PC-3 (cell line): Measurements from ENCODE around the gene ERBB2.

Experiments
- EZH2 ChIP-seq: fragments of 300-600 bp; sonication (generic); IDR thresholded peaks from one replicate; pipeline ENCODE4 v1.6.1; 2017; ENCODE audit warnings: antibody characterized with exemption, mild to moderate bottlenecking, low read length; ENCODE audit not compliant: unreplicated experiment
- EZH2phosphoT487 ChIP-seq: fragments of 300-600 bp; sonication (generic); IDR thresholded peaks from 2 replicates; pipeline ENCODE4 v1.6.1; 2018; ENCODE audit warnings: mild to moderate bottlenecking, antibody characterized with exemption, low read length, borderline replicate concordance
- TF ChIP-seq, protein P1 (sequence below): fragments of 300-600 bp; sonication (generic); conservative IDR thresholded peaks from 2 replicates; pipeline ENCODE4 v1.5.1; 2017; ENCODE audit warnings: antibody characterized with exemption, low read depth, mild to moderate bottlenecking, low read length

DNA sequence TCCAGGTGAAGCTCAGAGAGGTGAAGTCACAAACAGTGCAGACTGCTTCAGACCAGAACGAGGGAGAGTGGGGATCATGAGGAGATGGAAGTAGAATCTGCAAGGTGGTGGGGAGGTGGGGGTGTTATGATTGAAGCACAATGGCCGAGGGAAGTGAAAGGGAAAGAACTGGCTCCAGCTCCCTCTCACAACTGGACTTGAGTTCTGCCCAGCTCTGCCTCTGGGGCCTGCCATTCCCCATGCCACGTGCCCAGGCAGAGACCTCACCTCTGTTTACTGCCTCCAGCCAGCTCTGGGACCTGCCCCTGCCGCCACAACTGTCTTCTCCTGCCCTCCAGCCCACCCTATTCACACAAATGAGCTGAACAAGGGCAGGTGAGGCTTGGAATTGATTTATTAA is 29.1 kb upstream of the ERBB2 start:
- TF ChIP-seq, protein P1, sequence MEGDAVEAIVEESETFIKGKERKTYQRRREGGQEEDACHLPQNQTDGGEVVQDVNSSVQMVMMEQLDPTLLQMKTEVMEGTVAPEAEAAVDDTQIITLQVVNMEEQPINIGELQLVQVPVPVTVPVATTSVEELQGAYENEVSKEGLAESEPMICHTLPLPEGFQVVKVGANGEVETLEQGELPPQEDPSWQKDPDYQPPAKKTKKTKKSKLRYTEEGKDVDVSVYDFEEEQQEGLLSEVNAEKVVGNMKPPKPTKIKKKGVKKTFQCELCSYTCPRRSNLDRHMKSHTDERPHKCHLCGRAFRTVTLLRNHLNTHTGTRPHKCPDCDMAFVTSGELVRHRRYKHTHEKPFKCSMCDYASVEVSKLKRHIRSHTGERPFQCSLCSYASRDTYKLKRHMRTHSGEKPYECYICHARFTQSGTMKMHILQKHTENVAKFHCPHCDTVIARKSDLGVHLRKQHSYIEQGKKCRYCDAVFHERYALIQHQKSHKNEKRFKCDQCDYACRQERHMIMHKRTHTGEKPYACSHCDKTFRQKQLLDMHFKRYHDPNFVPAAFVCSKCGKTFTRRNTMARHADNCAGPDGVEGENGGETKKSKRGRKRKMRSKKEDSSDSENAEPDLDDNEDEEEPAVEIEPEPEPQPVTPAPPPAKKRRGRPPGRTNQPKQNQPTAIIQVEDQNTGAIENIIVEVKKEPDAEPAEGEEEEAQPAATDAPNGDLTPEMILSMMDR = no peak
- TF ChIP-seq EZH2 (no peak), EZH2phosphoT487 (no peak)
